ENCODE measurements around the gene ST6GAL1. TPM values are rescaled to one million over a fixed set of nuclear protein-coding genes. Genes with fewer than 3 reads are reported as not detected.
A peak's percentile ranks its signal among the peaks of the same experiment; 100 is the strongest.

Gene ST6GAL1
- total RNA-seq, 1 donor from 2014 or later = 15.8 TPM

- H3K9me3 Mint-ChIP-seq (ENCODE audit: unreplicated experiment) = peaks cover 3% of the 10 kb centered on the region
- Histone ChIP-seq H3K27ac (ENCODE audit: low read depth, low read length) (no peak overlapping the region), H4K20me1 (ENCODE audit: insufficient read depth, low read length) (no peaks in the 10 kb centered on the region), H3K9ac (ENCODE audit: low read length) (no peak overlapping the region), H3K27me3 (ENCODE audit: insufficient read depth, low read length) (no peaks in the 10 kb centered on the region), H3K9me3 (ENCODE audit: insufficient read depth, low read depth, low read length) (no peaks in the 10 kb centered on the region), H3K36me3 (ENCODE audit: insufficient read depth, low read length) (no peaks in the 10 kb centered on the region), H3K4me1 (ENCODE audit: insufficient read depth, low read length) (no peaks in the 10 kb centered on the region), H2AFZ (ENCODE audit: low read depth, low read length) (no peak overlapping the region), H3K4me2 (ENCODE audit: low read length) (no peak overlapping the region), H3K79me2 (ENCODE audit: insufficient read depth, low read length) (no peaks in the 10 kb centered on the region), H3K4me3 (ENCODE audit: insufficient read depth, low read depth, low read length) (no peak overlapping the region)
- H3K4me1 Mint-ChIP-seq (ENCODE audit: low read depth, unreplicated experiment) = peaks cover 4% of the 10 kb centered on the region
- no peak overlapping the region for H3K27ac Mint-ChIP-seq (ENCODE audit: unreplicated experiment)
- FAIRE-seq = no peak
- DNase-seq (ENCODE audit: low read depth) = no peak
- no peak for TF ChIP-seq EZH2 (IDR thresholded peaks at IDR 0.05; ENCODE audit: insufficient read depth, low read length)
- TF ChIP-seq, protein P1, sequence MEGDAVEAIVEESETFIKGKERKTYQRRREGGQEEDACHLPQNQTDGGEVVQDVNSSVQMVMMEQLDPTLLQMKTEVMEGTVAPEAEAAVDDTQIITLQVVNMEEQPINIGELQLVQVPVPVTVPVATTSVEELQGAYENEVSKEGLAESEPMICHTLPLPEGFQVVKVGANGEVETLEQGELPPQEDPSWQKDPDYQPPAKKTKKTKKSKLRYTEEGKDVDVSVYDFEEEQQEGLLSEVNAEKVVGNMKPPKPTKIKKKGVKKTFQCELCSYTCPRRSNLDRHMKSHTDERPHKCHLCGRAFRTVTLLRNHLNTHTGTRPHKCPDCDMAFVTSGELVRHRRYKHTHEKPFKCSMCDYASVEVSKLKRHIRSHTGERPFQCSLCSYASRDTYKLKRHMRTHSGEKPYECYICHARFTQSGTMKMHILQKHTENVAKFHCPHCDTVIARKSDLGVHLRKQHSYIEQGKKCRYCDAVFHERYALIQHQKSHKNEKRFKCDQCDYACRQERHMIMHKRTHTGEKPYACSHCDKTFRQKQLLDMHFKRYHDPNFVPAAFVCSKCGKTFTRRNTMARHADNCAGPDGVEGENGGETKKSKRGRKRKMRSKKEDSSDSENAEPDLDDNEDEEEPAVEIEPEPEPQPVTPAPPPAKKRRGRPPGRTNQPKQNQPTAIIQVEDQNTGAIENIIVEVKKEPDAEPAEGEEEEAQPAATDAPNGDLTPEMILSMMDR (IDR thresholded peaks at IDR 0.05; ENCODE audit: insufficient read depth, low read depth, low read length) = no peak
- no peaks in the 10 kb centered on the region for H3K27me3 Mint-ChIP-seq (ENCODE audit: low read depth, unreplicated experiment)
- peaks cover 7% of the 10 kb centered on the region for H3K36me3 Mint-ChIP-seq (ENCODE audit: low read depth, unreplicated experiment)
- no peak overlapping the region for H3K4me3 Mint-ChIP-seq (ENCODE audit: unreplicated experiment)
Observed at GRCh38 chr3:187011915-187012314, 81.6 kb downstream of the ST6GAL1 start.

- Mint-ChIP-seq H3K27ac (ENCODE audit: unreplicated experiment) (no peak overlapping the region), H3K36me3 (ENCODE audit: low read depth, unreplicated experiment) (peaks cover 7% of the 10 kb centered on the region), H3K4me3 (ENCODE audit: unreplicated experiment) (no peak overlapping the region), H3K9me3 (ENCODE audit: unreplicated experiment) (peaks cover 3% of the 10 kb centered on the region), H3K27me3 (ENCODE audit: low read depth, unreplicated experiment) (no peaks in the 10 kb centered on the region), H3K4me1 (ENCODE audit: low read depth, unreplicated experiment) (peaks cover 7% of the 10 kb centered on the region)
- Histone ChIP-seq H3K27me3 (ENCODE audit: insufficient read depth, low read length) (no peaks in the 10 kb centered on the region), H3K79me2 (ENCODE audit: insufficient read depth, low read length) (no peaks in the 10 kb centered on the region), H3K36me3 (ENCODE audit: insufficient read depth, low read length) (no peaks in the 10 kb centered on the region), H2AFZ (ENCODE audit: low read depth, low read length) (no peak overlapping the region), H3K4me3 (ENCODE audit: insufficient read depth, low read depth, low read length) (no peak overlapping the region), H3K4me2 (ENCODE audit: low read length) (peak overlapping the region; percentile 39), H3K27ac (ENCODE audit: low read depth, low read length) (no peak overlapping the region), H3K9ac (ENCODE audit: low read length) (no peak overlapping the region), H3K9me3 (ENCODE audit: insufficient read depth, low read depth, low read length) (no peaks in the 10 kb centered on the region), H3K4me1 (ENCODE audit: insufficient read depth, low read length) (no peaks in the 10 kb centered on the region), H4K20me1 (ENCODE audit: insufficient read depth, low read length) (no peaks in the 10 kb centered on the region)
- no peak for TF ChIP-seq EZH2 (IDR thresholded peaks at IDR 0.05; ENCODE audit: insufficient read depth, low read length)
- TF ChIP-seq, protein P1 (IDR thresholded peaks at IDR 0.05; ENCODE audit: insufficient read depth, low read depth, low read length) = no peak
- FAIRE-seq = no peak
- no peak for DNase-seq (ENCODE audit: low read depth)
Observed at GRCh38 chr3:187012609-187013051, 82.3 kb downstream of the ST6GAL1 start.

DNA sequence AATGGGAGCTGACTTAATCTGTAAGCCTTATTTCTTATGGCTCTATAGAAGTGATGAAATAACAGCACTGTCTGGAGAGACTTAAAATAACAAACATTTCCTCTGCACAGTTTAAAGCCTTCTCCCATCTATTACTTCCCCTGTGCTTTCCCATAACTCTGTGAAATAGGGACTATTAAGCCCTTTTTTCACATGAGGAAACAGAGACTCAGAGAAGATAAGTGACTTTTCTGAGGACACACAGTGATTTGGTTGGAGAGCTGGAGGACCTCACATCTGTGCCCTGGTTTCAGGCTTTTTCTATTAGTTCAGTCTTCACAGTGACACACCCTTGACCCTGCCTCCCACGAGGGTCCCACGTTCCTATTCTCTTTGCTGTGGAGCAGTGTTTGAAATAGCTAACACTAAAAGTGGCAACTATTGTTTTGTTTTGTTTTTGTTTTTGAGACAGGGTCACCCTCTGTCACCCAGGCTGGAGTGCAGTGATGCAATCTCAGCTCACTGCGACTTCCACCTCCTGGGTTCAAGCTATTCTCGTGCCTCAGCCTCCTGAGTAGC is 82.9 kb downstream of the ST6GAL1 start:
- H3K4me1 Mint-ChIP-seq (ENCODE audit: low read depth, unreplicated experiment) = peaks cover 7% of the 10 kb centered on the region
- no peaks in the 10 kb centered on the region for H3K27me3 ChIP-seq (ENCODE audit: insufficient read depth, low read length)
- H3K27ac Mint-ChIP-seq (ENCODE audit: unreplicated experiment) = peak overlapping the region; percentile 50
- H3K4me1 ChIP-seq (ENCODE audit: insufficient read depth, low read length) = no peaks in the 10 kb centered on the region
- peak overlapping the region; percentile 39 for H3K4me2 ChIP-seq (ENCODE audit: low read length)
- no peaks in the 10 kb centered on the region for H3K79me2 ChIP-seq (ENCODE audit: insufficient read depth, low read length)
- peaks cover 7% of the 10 kb centered on the region for H3K36me3 Mint-ChIP-seq (ENCODE audit: low read depth, unreplicated experiment)
- no peaks in the 10 kb centered on the region for H3K9me3 Mint-ChIP-seq (ENCODE audit: unreplicated experiment)
- no peaks in the 10 kb centered on the region for H4K20me1 ChIP-seq (ENCODE audit: insufficient read depth, low read length)
- DNase-seq (ENCODE audit: low read depth) (no peak), FAIRE-seq (no peak)
- no peak overlapping the region for H3K27ac ChIP-seq (ENCODE audit: low read depth, low read length)
- no peak overlapping the region for H3K4me3 Mint-ChIP-seq (ENCODE audit: unreplicated experiment)
- H3K4me3 ChIP-seq (ENCODE audit: insufficient read depth, low read depth, low read length) = no peak overlapping the region
- TF ChIP-seq EZH2 (IDR thresholded peaks at IDR 0.05; ENCODE audit: insufficient read depth, low read length) = no peak
- TF ChIP-seq, protein P1 (IDR thresholded peaks at IDR 0.05; ENCODE audit: insufficient read depth, low read depth, low read length) = no peak
- no peaks in the 10 kb centered on the region for H3K9me3 ChIP-seq (ENCODE audit: insufficient read depth, low read depth, low read length)
- no peaks in the 10 kb centered on the region for H3K36me3 ChIP-seq (ENCODE audit: insufficient read depth, low read length)
- no peak overlapping the region for H3K9ac ChIP-seq (ENCODE audit: low read length)
- no peak overlapping the region for H2AFZ ChIP-seq (ENCODE audit: low read depth, low read length)
- H3K27me3 Mint-ChIP-seq (ENCODE audit: low read depth, unreplicated experiment) = no peaks in the 10 kb centered on the region

Data from astrocyte (in vitro differentiated cells and primary cell).